CD14-positive monocyte (primary cell): ENCODE data around the gene ANGEL2. TPM values are rescaled to one million over a fixed set of nuclear protein-coding genes. Genes with fewer than 3 reads are reported as not detected.

Source experiments
- DNase-seq, 3 donors: peaks; one replicate each; pipeline ENCODE4 v3.0.0-alpha.2; 2011 to 2022
- H2AFZ ChIP-seq: 2 replicates; pipeline ENCODE4 v1.6.0; 2012; ENCODE audit warnings: mild to moderate bottlenecking, low read depth, low read length, inconsistent platforms; ENCODE audit not compliant: insufficient read depth, poor library complexity, severe bottlenecking
- H3K27ac ChIP-seq, 2 donors: 1 replicate in 1 of 2; 2 replicates in 1 of 2; pipeline ENCODE4 v1.5.1; 2012 to 2013; ENCODE audit warnings: low read length in 2 of 2, control low read depth in 1 of 2, inconsistent platforms in 1 of 2, low read depth in 1 of 2, mild to moderate bottlenecking in 1 of 2
- H3K27me3 ChIP-seq, 2 donors: one replicate each; pipeline versions ENCODE4 v1.6.0 to v1.6.1; 2011 to 2013; ENCODE audit warnings: low read length in 2 of 2; ENCODE audit not compliant: control insufficient read depth in 2 of 2, insufficient read depth in 2 of 2
- H3K36me3 ChIP-seq, 2 donors: replicated peaks in 1 of 2; 1 replicate in 1 of 2; 2 replicates in 1 of 2; pipeline versions ENCODE4 v1.5.1 to v1.6.1; 2012 to 2013; ENCODE audit warnings: low read length in 2 of 2, control low read depth in 1 of 2, inconsistent platforms in 1 of 2, mild to moderate bottlenecking in 1 of 2; ENCODE audit not compliant: insufficient read depth in 2 of 2, control insufficient read depth in 1 of 2
- H3K4me1 ChIP-seq, 2 donors: 1 replicate in 1 of 2; 2 replicates in 1 of 2; pipeline versions ENCODE4 v1.5.1 to v1.6.1; 2012 to 2013; ENCODE audit warnings: low read length in 2 of 2, control low read depth in 1 of 2, inconsistent platforms in 1 of 2, mild to moderate bottlenecking in 1 of 2, moderate library complexity in 1 of 2; ENCODE audit not compliant: insufficient read depth in 2 of 2, control insufficient read depth in 1 of 2
- H3K4me2 ChIP-seq: replicated peaks from 2 replicates; pipeline ENCODE3; 2012; ENCODE audit warnings: low read length, moderate library complexity, mild to moderate bottlenecking; ENCODE audit not compliant: poor library complexity, severe bottlenecking; ENCODE audit errors: extremely low read depth
- H3K4me3 ChIP-seq, 3 experiments: fragments of 200-600 bp in 1 of 3; sonication (generic) in 1 of 3; replicated peaks in 1 of 3; 1 replicate in 2 of 3; 2 replicates in 1 of 3; pipeline ENCODE4 v1.5.1; 2011 to 2013; ENCODE audit warnings: low read length in 3 of 3, mild to moderate bottlenecking in 3 of 3, control low read depth in 2 of 3, low read depth in 2 of 3, inconsistent platforms in 1 of 3, moderate library complexity in 1 of 3
- H3K79me2 ChIP-seq: 2 replicates; pipeline ENCODE4 v1.6.0; 2012; ENCODE audit warnings: mild to moderate bottlenecking, control low read depth, inconsistent platforms, low read length, moderate library complexity; ENCODE audit not compliant: insufficient read depth
- H3K9ac ChIP-seq: 2 replicates; pipeline ENCODE4 v1.6.0; 2017; ENCODE audit warnings: low read length, mild to moderate bottlenecking; ENCODE audit not compliant: insufficient read depth, poor library complexity, severe bottlenecking
- H3K9me3 ChIP-seq, 2 donors: replicated peaks in 1 of 2; 1 replicate in 1 of 2; 2 replicates in 1 of 2; pipeline versions ENCODE4 v1.5.1 to v1.6.1; 2012 to 2013; ENCODE audit warnings: low read length in 2 of 2, control low read depth in 1 of 2; ENCODE audit not compliant: control insufficient read depth in 1 of 2, insufficient read depth in 1 of 2
- H4K20me1 ChIP-seq: 2 replicates; pipeline ENCODE4 v1.6.0; 2012; ENCODE audit warnings: mild to moderate bottlenecking, low read length, control low read depth, moderate library complexity; ENCODE audit not compliant: insufficient read depth
- H3K27ac Mint-ChIP-seq, 7 donors: one replicate each; pipeline ENCODE4 v1.8.0; 2020; ENCODE audit warnings: mild to moderate bottlenecking in 7 of 7, mixed read lengths in 7 of 7, moderate library complexity in 6 of 7, inconsistent platforms in 2 of 7
- H3K27me3 Mint-ChIP-seq, 3 donors: one replicate each; pipeline ENCODE4 v1.8.0; 2021 to 2022; ENCODE audit warnings: low read depth in 3 of 3, mild to moderate bottlenecking in 3 of 3, mixed read lengths in 3 of 3, moderate library complexity in 3 of 3, inconsistent platforms in 1 of 3
- H3K36me3 Mint-ChIP-seq, 2 donors: one replicate each; pipeline ENCODE4 v1.8.0; 2020; ENCODE audit warnings: mixed read lengths in 2 of 2, inconsistent platforms in 1 of 2, mild to moderate bottlenecking in 1 of 2
- H3K4me1 Mint-ChIP-seq: one replicate; pipeline ENCODE4 v1.8.0; 2020; ENCODE audit warnings: mild to moderate bottlenecking, mixed read lengths
- H3K4me3 Mint-ChIP-seq, 2 donors: one replicate each; pipeline ENCODE4 v1.8.0; 2020; ENCODE audit warnings: mild to moderate bottlenecking in 2 of 2, mixed read lengths in 2 of 2, moderate library complexity in 1 of 2
- H3K9me3 Mint-ChIP-seq, 7 donors: one replicate each; pipeline ENCODE4 v1.8.0; 2020 to 2022; ENCODE audit warnings: mixed read lengths in 7 of 7, mild to moderate bottlenecking in 6 of 7, moderate library complexity in 6 of 7, inconsistent platforms in 2 of 7
- WGBS: methylation state at CpG from one replicate; pipeline ENCODE4 v1.1.5; 2013; ENCODE audit warnings: missing lambda C conversion rate; ENCODE audit not compliant: insufficient coverage; 5-methylcytosine and 5-hydroxymethylcytosine counted together
- intact Hi-C, 2 donors: fragments of 100-400 bp; cut with micrococcal nuclease; formaldehyde crosslinking; loops; one replicate each; pipeline versions ENCODE4 v1.15.0 to v1.15.1; 2023
- polyA plus RNA-seq, 3 donors: library from polyadenylated mRNA; depleted of rRNA in 1 of 3; unstranded in 2 of 3; stranded (reverse) in 1 of 3; fragments of 300-500 nt in 2 of 3; fragments of >200 nt in 1 of 3; fragmentation: Illumina TruSeq in 2 of 3; gene quantifications; 1 replicate in 2 of 3; 2 replicates in 1 of 3; pipeline ENCODE4 v1.2.3, GENCODE V29; 2012 to 2021
- TF ChIP-seq, protein P1 (sequence below): fragments of 200-600 bp; IDR thresholded peaks from one replicate; pipeline ENCODE4 v1.8.0; 2022; ENCODE audit warnings: antibody characterized with exemption, mild to moderate bottlenecking

The ANGEL2 gene
- polyA plus RNA-seq, 3 donors = 17.5 to 29.0 (median 18.3) TPM

DNA sequence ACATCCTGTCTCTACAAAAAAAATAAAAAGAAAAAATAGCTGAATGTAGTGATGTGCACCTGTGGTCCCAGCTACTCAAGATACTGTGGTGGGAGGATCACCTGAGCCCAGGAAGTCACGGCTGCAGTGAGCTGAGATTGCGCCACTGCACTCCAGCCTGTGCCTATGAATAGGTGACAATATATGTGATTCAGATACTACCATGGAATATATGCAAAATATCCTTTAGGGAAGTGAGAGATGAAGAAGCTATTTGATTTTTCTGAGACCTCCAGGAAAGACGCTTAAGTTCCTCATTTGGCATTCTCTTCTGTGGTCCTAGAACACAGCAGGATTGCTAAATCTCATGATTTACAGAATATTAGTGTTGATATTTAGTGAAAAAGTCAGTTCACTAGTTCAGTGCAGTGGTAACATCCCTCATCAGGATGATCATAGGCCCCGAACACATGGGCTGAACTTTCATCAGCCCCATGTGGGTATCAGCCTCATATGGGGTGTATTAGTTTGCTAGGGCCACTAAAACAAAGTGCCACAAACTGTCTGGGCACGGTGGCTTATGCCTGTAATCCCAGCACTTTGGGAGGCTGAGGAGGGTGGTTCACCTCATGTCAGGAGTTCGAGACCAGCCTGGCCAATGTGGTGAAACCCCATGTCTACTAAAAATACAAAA, 71.3 kb downstream of the ANGEL2 start:
- Histone ChIP-seq H3K36me3 (no peaks in the 10 kb centered on the region), H3K79me2 (no peaks in the 10 kb centered on the region), H4K20me1 (no peaks in the 10 kb centered on the region), H3K27me3 (peaks cover 5% of the 10 kb centered on the region in 2 donors), H3K9me3 (peaks cover 0 to 10% of the 10 kb centered on the region in 2 donors), H3K4me1 (peaks cover 8 to 9% of the 10 kb centered on the region in 2 donors), H3K4me3 (no peak overlapping the region), H3K4me2 (no peak overlapping the region), H3K27ac (no peak overlapping the region), H3K9ac (no peak overlapping the region), H2AFZ (no peak overlapping the region)
- WGBS = 20% methylated on average over 2 of the region's 6 CpGs
- H3K27ac Mint-ChIP-seq = peak overlapping the region in 1 of 7 donors; percentile 42
- H3K9me3 Mint-ChIP-seq = peaks cover 3 to 32% (median 19%) of the 10 kb centered on the region in 7 donors
- intact Hi-C loops = no loop called here
- peak in 2 of 3 donors; percentile 26 to 32 for DNase-seq
- H3K4me3 Mint-ChIP-seq = no peak overlapping the region
- H3K27me3 Mint-ChIP-seq = peaks cover 11 to 17% (median 12%) of the 10 kb centered on the region in 3 donors
- H3K4me1 Mint-ChIP-seq = peaks cover 11% of the 10 kb centered on the region
- H3K36me3 Mint-ChIP-seq = peaks cover 0 to 3% of the 10 kb centered on the region in 2 donors
- TF ChIP-seq, protein P1, sequence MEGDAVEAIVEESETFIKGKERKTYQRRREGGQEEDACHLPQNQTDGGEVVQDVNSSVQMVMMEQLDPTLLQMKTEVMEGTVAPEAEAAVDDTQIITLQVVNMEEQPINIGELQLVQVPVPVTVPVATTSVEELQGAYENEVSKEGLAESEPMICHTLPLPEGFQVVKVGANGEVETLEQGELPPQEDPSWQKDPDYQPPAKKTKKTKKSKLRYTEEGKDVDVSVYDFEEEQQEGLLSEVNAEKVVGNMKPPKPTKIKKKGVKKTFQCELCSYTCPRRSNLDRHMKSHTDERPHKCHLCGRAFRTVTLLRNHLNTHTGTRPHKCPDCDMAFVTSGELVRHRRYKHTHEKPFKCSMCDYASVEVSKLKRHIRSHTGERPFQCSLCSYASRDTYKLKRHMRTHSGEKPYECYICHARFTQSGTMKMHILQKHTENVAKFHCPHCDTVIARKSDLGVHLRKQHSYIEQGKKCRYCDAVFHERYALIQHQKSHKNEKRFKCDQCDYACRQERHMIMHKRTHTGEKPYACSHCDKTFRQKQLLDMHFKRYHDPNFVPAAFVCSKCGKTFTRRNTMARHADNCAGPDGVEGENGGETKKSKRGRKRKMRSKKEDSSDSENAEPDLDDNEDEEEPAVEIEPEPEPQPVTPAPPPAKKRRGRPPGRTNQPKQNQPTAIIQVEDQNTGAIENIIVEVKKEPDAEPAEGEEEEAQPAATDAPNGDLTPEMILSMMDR = no peak

DNA sequence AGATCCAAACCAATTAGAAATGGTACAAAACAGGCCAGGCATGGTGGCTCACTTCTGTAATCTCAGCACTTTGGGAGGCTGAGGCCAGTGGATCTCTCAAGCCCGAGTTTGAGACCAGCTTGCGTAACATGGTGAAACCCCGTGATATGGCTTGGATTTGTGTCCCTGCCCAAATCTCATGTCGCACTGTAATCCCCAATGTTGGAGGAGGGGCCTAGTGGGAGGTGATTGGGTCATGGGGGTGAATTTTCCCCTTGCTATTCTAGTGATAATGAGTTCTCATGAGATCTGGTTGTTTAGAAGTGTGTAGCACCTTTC, 72.3 kb downstream of the ANGEL2 start:
- TF ChIP-seq, protein P1 = no peak
- Histone ChIP-seq H3K36me3 (no peaks in the 10 kb centered on the region), H3K27ac (no peak overlapping the region), H3K27me3 (no peaks in the 10 kb centered on the region), H4K20me1 (no peaks in the 10 kb centered on the region), H3K9ac (no peak overlapping the region), H3K4me1 (peaks cover 8 to 9% of the 10 kb centered on the region in 2 donors), H3K4me3 (no peak overlapping the region), H3K79me2 (no peaks in the 10 kb centered on the region), H3K9me3 (peaks cover 0 to 3% of the 10 kb centered on the region in 2 donors), H2AFZ (no peak overlapping the region), H3K4me2 (no peak overlapping the region)
- Mint-ChIP-seq H3K27me3 (peaks cover 3 to 7% (median 4%) of the 10 kb centered on the region in 3 donors), H3K4me3 (no peak overlapping the region), H3K27ac (no peak overlapping the region), H3K4me1 (peaks cover 11% of the 10 kb centered on the region), H3K36me3 (peaks cover 0 to 3% of the 10 kb centered on the region in 2 donors), H3K9me3 (peaks cover 3 to 24% (median 15%) of the 10 kb centered on the region in 7 donors)
- WGBS = 57% methylated on average over 1 of the region's 4 CpGs
- intact Hi-C loops = no loop called here
- DNase-seq = no peak
